Mesendoderm (in vitro differentiated cells): ENCODE data around the gene ATP6V1B1.

Source experiments
- DNase-seq: peaks from one replicate; pipeline ENCODE4 v3.0.0; 2013
- H2AK5ac ChIP-seq: 2 replicates; pipeline ENCODE4 v1.6.1; 2013; ENCODE audit warnings: low read length, inconsistent platforms
- H2BK120ac ChIP-seq: 2 replicates; pipeline ENCODE4 v1.6.1; 2013; ENCODE audit warnings: low read depth, mild to moderate bottlenecking, low read length, moderate library complexity, mixed read lengths
- H2BK15ac ChIP-seq: replicated peaks from 2 replicates; pipeline ENCODE4 v1.6.1; 2013; ENCODE audit warnings: low read depth, mild to moderate bottlenecking, moderate library complexity
- H2BK5ac ChIP-seq: 2 replicates; pipeline ENCODE4 v1.6.1; 2013; ENCODE audit warnings: low read length, inconsistent platforms
- H3K18ac ChIP-seq: 2 replicates; pipeline ENCODE4 v1.6.1; 2013; ENCODE audit warnings: mild to moderate bottlenecking, low read length, mixed read lengths
- H3K23ac ChIP-seq: one replicate; pipeline ENCODE4 v1.6.1; 2013; ENCODE audit warnings: low read length
- H3K27ac ChIP-seq: 2 replicates; pipeline ENCODE4 v1.5.1; 2013; ENCODE audit warnings: low read depth, mild to moderate bottlenecking, inconsistent platforms, low read length, moderate library complexity
- H3K27me3 ChIP-seq: 2 replicates; pipeline ENCODE4 v1.6.1; 2013; ENCODE audit warnings: low read length, control low read depth, mild to moderate bottlenecking, inconsistent platforms; ENCODE audit not compliant: insufficient read depth, poor library complexity
- H3K36me3 ChIP-seq: 2 replicates; pipeline ENCODE4 v1.6.1; 2013; ENCODE audit warnings: low read length, inconsistent platforms; ENCODE audit not compliant: control insufficient read depth, insufficient read depth
- H3K4ac ChIP-seq: one replicate; pipeline ENCODE4 v1.6.1; 2013; ENCODE audit warnings: low read depth, mild to moderate bottlenecking, low read length, moderate library complexity
- H3K4me1 ChIP-seq: 2 replicates; pipeline ENCODE4 v1.6.1; 2013; ENCODE audit warnings: low read depth, low read length, inconsistent platforms; ENCODE audit not compliant: control insufficient read depth
- H3K4me2 ChIP-seq: 2 replicates; pipeline ENCODE4 v1.6.1; 2013; ENCODE audit warnings: low read length
- H3K4me3 ChIP-seq: 2 replicates; pipeline ENCODE4 v1.5.1; 2013; ENCODE audit warnings: mild to moderate bottlenecking, low read length
- H3K56ac ChIP-seq: one replicate; pipeline ENCODE4 v1.6.1; 2013; ENCODE audit warnings: low read length
- H3K79me1 ChIP-seq: 2 replicates; pipeline ENCODE4 v1.6.1; 2013; ENCODE audit warnings: low read length, inconsistent platforms
- H3K79me2 ChIP-seq: 2 replicates; pipeline ENCODE4 v1.6.1; 2013; ENCODE audit warnings: mild to moderate bottlenecking, low read length; ENCODE audit not compliant: control insufficient read depth, insufficient read depth
- H3K9ac ChIP-seq: 2 replicates; pipeline ENCODE4 v1.6.1; 2013; ENCODE audit warnings: low read length, inconsistent platforms
- H4K5ac ChIP-seq: one replicate; pipeline ENCODE4 v1.6.1; 2013; ENCODE audit warnings: low read length
- H4K8ac ChIP-seq: one replicate; pipeline ENCODE4 v1.6.1; 2013; ENCODE audit warnings: low read depth, mild to moderate bottlenecking, control low read depth, low read length, moderate library complexity
- WGBS: extraction: QIAGEN DNeasy Blood & Tissue Kit; methylation state at CpG from one replicate; pipeline ENCODE4 v1.1.7; 2013; ENCODE audit warnings: low lambda C conversion rate, missing lambda C conversion rate; ENCODE audit not compliant: insufficient coverage; ENCODE audit errors: extremely low coverage; 5-methylcytosine and 5-hydroxymethylcytosine counted together

ATP6V1B1 gene

DNA sequence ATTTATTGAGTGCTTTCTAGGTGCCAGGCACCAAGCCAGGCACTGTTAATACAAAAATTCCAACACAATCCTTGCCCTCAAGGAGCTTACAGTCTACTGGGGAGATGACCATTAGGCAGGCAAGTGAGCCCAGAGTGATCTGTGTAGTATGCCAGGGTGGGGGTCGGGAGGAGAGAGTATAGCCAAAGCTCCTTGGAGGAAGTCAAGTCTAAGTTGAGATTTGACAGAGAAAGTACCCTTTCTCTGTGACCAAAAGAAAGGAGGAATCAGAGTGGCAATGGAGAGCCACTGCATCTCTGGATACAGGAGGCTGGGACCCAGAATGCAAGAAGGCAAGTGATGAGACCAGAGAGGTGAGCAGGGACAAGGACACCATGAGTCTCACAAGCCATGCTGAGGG is 50.3 kb downstream of the ATP6V1B1 start:
- Histone ChIP-seq H3K18ac (no peak overlapping the region), H3K36me3 (no peaks in the 10 kb centered on the region), H2BK15ac (no peak overlapping the region), H4K8ac (no peak overlapping the region), H3K9ac (no peak overlapping the region), H4K5ac (no peak overlapping the region), H2BK5ac (no peak overlapping the region), H3K4me1 (no peaks in the 10 kb centered on the region), H3K4me2 (no peak overlapping the region), H2AK5ac (no peak overlapping the region), H3K4ac (no peak overlapping the region), H2BK120ac (no peak overlapping the region), H3K56ac (no peak overlapping the region), H3K27me3 (no peaks in the 10 kb centered on the region), H3K79me1 (no peaks in the 10 kb centered on the region), H3K27ac (no peak overlapping the region), H3K23ac (no peak overlapping the region), H3K4me3 (no peak overlapping the region), H3K79me2 (no peaks in the 10 kb centered on the region)
- DNase-seq: no peak
- no CpG with 5 or more reads among the region's 1 CpG for WGBS

DNA sequence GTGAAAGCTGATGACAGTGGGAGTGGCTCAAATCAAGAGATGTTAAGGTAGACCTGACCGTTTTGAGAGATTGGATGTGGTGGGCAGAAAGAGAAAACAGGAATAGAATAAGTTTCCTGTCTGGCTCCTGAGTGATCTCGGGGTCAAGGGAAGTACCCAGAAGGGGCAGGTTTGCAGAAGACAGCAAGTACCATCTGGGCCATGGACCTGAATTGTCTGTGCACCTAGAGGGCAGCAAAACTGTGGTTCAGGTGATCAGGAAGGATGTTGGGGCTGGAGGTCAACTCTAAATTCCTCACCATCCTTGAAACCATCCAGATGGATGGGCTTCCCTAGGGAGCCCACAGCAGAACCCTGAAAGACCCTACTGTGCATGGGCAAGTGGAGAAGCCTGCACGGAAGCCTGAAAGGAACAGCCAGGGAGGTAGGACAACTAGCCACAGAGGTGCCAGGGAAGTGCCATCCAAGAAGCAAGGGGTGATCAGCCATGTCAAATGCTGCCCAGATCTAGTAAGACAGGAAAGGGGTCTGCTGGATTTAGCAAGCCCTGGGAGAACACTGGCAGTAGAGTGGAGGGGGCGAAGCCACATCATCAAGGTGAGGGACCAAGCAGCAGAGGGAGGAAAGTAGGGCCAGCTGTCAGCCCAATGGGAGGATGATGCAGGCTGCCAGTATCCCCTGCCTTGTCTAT is 50.9 kb downstream of the ATP6V1B1 start:
- Histone ChIP-seq H3K4me3 (no peak overlapping the region), H2BK15ac (no peak overlapping the region), H4K5ac (no peak overlapping the region), H4K8ac (no peak overlapping the region), H3K4me1 (no peaks in the 10 kb centered on the region), H3K27ac (no peak overlapping the region), H3K36me3 (no peaks in the 10 kb centered on the region), H3K4ac (no peak overlapping the region), H3K4me2 (no peak overlapping the region), H2AK5ac (no peak overlapping the region), H3K79me1 (no peaks in the 10 kb centered on the region), H3K56ac (no peak overlapping the region), H3K27me3 (no peaks in the 10 kb centered on the region), H2BK5ac (no peak overlapping the region), H3K9ac (no peak overlapping the region), H3K23ac (no peak overlapping the region), H2BK120ac (no peak overlapping the region), H3K18ac (no peak overlapping the region), H3K79me2 (no peaks in the 10 kb centered on the region)
- no CpG with 5 or more reads among the region's 4 CpGs for WGBS
- DNase-seq: no peak

DNA sequence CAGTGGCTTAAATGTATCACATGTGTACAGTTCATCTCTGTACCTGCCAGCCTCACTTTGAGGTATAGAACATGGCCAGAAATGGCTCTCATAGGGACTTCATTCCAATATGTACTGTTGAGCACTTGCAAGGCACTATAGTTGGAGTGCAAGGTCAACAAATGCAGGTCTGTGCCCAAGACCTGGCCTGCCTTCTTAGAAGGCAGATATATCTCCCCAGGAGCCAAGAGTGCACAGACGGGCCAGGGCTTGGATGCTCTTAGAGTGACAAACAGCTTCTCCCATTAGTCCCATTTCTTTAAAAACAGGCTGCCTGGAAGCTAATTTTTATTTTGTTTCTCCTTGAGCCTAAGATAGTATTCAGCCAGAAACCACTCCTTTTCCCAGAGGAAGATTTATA is 51.7 kb downstream of the ATP6V1B1 start:
- Histone ChIP-seq H4K8ac (no peak overlapping the region), H3K36me3 (no peaks in the 10 kb centered on the region), H3K27ac (no peak overlapping the region), H2AK5ac (no peak overlapping the region), H2BK5ac (no peak overlapping the region), H3K56ac (no peak overlapping the region), H2BK15ac (no peak overlapping the region), H3K4me3 (no peak overlapping the region), H3K4me1 (no peaks in the 10 kb centered on the region), H3K4me2 (no peak overlapping the region), H3K27me3 (no peaks in the 10 kb centered on the region), H3K23ac (no peak overlapping the region), H2BK120ac (no peak overlapping the region), H3K4ac (no peak overlapping the region), H3K79me1 (no peaks in the 10 kb centered on the region), H4K5ac (no peak overlapping the region), H3K18ac (no peak overlapping the region), H3K79me2 (no peaks in the 10 kb centered on the region), H3K9ac (no peak overlapping the region)
- no CpG with 5 or more reads among the region's 1 CpG for WGBS
- no peak for DNase-seq

DNA sequence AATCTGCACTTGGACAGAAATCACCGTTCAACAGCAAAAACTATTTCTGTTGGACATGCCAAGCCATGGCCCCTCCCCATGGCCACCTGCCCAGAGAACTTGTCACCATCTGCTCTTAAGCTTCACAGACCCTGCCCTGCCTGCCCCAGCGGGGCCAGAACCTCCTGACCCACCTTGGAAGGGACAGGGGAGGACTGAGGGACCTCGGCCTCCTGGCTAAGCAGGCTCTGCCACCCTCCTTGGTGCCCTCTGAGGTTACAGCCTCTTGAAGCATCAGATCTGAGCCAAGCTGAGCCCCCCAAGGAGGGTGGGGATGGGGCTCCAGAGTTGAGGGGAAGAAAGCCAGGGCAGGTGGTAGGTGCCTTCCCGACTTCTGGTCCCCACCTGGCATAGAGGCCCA is 52.5 kb downstream of the ATP6V1B1 start:
- H3K36me3 ChIP-seq: no peaks in the 10 kb centered on the region

DNA sequence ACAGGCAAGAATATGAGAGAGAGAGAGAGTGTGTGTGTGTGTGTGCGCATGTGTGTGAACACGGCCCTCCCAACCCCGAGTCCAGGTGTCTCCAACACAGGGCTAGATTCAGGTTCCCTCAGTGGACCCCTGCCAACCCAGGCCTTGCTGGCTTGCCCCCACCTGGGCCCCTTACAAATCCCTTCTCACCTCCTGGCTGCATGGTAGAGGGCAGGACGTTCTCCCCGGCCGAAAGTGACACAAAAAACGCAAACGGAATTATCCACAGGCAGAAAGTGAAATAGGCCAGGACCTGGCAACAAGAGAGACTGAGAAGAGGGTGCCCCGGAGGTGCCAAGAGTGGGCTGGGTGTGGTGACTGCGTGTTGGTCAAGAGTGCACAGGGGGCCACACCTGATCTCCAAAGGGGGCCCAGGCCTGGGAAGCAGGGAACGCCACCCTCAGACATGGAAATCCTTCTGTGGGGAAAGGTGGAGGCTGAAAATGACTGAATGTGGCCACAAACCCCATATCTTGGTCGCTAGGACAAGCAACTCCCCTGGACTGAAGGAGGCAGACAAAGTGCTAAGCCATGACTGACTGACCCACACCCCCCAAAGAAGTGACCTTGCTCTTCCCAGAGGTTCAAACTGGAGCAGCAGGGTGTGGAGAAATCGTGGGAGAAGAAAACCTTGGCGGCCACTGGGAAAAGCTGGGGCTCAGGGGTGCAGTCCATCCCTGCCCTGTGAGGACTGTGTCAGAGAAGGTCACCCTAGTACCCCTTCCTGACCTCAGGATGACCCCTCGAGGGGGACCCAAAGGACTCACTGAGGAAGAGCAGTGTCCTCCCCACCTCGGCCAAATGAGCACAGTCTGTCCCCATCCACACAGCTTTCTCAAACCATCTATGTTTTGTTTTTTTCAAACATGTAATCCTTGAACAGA is 53.3 kb downstream of the ATP6V1B1 start:
- no peaks in the 10 kb centered on the region for H3K36me3 ChIP-seq
- H2BK5ac ChIP-seq: no peak overlapping the region
- H2BK15ac ChIP-seq: no peak overlapping the region
- H3K9ac ChIP-seq: no peak overlapping the region
- H3K27ac ChIP-seq: no peak overlapping the region
- no peak overlapping the region for H3K23ac ChIP-seq
- no peak overlapping the region for H3K4me2 ChIP-seq
- H4K8ac ChIP-seq: no peak overlapping the region
- H3K18ac ChIP-seq: no peak overlapping the region
- no peak overlapping the region for H2AK5ac ChIP-seq
- H2BK120ac ChIP-seq: no peak overlapping the region
- H3K79me1 ChIP-seq: peaks cover 10% of the 10 kb centered on the region
- H3K4ac ChIP-seq: no peak overlapping the region
- H3K27me3 ChIP-seq: no peaks in the 10 kb centered on the region
- peaks cover 7% of the 10 kb centered on the region for H3K79me2 ChIP-seq
- WGBS: no CpG with 5 or more reads among the region's 16 CpGs
- no peak overlapping the region for H3K56ac ChIP-seq
- peaks cover 5% of the 10 kb centered on the region for H3K4me1 ChIP-seq
- no peak for DNase-seq
- H4K5ac ChIP-seq: no peak overlapping the region
- no peak overlapping the region for H3K4me3 ChIP-seq

More for the DNA sequence above, 52.5 kb downstream of the ATP6V1B1 start:
- WGBS: no CpG with 5 or more reads among the region's 4 CpGs
- Histone ChIP-seq H2BK5ac (no peak overlapping the region), H3K9ac (no peak overlapping the region), H3K4me2 (no peak overlapping the region), H4K8ac (no peak overlapping the region), H3K4me3 (no peak overlapping the region), H3K79me1 (peaks cover 2% of the 10 kb centered on the region), H2BK15ac (no peak overlapping the region), H3K4ac (no peak overlapping the region), H3K23ac (no peak overlapping the region), H4K5ac (no peak overlapping the region), H3K4me1 (no peaks in the 10 kb centered on the region), H3K18ac (no peak overlapping the region), H3K27ac (no peak overlapping the region), H3K56ac (no peak overlapping the region), H3K79me2 (no peaks in the 10 kb centered on the region), H2BK120ac (no peak overlapping the region), H2AK5ac (no peak overlapping the region), H3K27me3 (no peaks in the 10 kb centered on the region)
- no peak for DNase-seq
